Stomach (tissue), 9 donors: ENCODE results near the gene CDK19. TPM values are rescaled to one million over a fixed set of nuclear protein-coding genes. Genes with fewer than 3 reads are reported as not detected.

ENCODE experiments used
- DNase-seq, 2 donors: peaks; one replicate each; pipeline versions ENCODE4 v3.0.0 to v3.0.0-alpha.2; 2013 to 2019
- H3K27ac ChIP-seq, 5 donors: fragments of 200-600 bp in 4 of 5; sonication (generic) in 4 of 5; one replicate each; pipeline ENCODE4 v1.5.1; 2013 to 2019; ENCODE audit warnings: mild to moderate bottlenecking in 1 of 5, moderate library complexity in 1 of 5
- H3K27me3 ChIP-seq, 3 donors: fragments of 200-600 bp; sonication (generic); one replicate each; pipeline ENCODE4 v1.5.1; 2017 to 2019; ENCODE audit warnings: mixed run types in 1 of 3
- H3K36me3 ChIP-seq, 4 donors: fragments of 200-600 bp; sonication (generic); 1 replicate in 3 of 4; 2 replicates in 1 of 4; pipeline ENCODE4 v1.5.1; 2016 to 2019
- H3K4me1 ChIP-seq, 4 donors: fragments of 200-600 bp; sonication (generic); one replicate each; pipeline ENCODE4 v1.5.1; 2016 to 2019
- H3K4me3 ChIP-seq, 4 donors: fragments of 200-600 bp; sonication (generic) in 3 of 4; one replicate each; pipeline ENCODE4 v1.5.1; 2016 to 2019; ENCODE audit warnings: mild to moderate bottlenecking in 1 of 4
- H3K9me3 ChIP-seq, 4 donors: fragments of 200-600 bp; sonication (generic); one replicate each; pipeline ENCODE4 v1.5.1; 2016 to 2019
- CTCF ChIP-seq, 7 experiments: fragments of 450-650 bp in 4 of 7; fragments of 200-600 bp in 3 of 7; sonication (generic) in 3 of 7; IDR thresholded peaks; one replicate each; pipeline ENCODE4 v1.5.1; 2016 to 2019; ENCODE audit warnings: antibody characterized with exemption in 7 of 7, control low read depth in 2 of 7, mild to moderate bottlenecking in 1 of 7
- EP300 ChIP-seq: sonication (generic); formaldehyde crosslinking; IDR thresholded peaks from one replicate; pipeline ENCODE4 v1.6.1; 2017; ENCODE audit warnings: antibody characterized with exemption
- POLR2A ChIP-seq, 4 donors: fragments of 450-650 bp; IDR thresholded peaks; one replicate each; pipeline ENCODE4 v1.6.1; 2016; ENCODE audit warnings: antibody characterized with exemption in 4 of 4, control low read depth in 2 of 4, mild to moderate bottlenecking in 1 of 4, moderate library complexity in 1 of 4
- POLR2AphosphoS5 ChIP-seq, 3 donors: sonication (generic); formaldehyde crosslinking; IDR thresholded peaks; one replicate each; pipeline ENCODE4 v1.6.1; 2016; ENCODE audit warnings: antibody characterized with exemption in 3 of 3
- WGBS, 5 donors: extraction: QIAGEN DNeasy Blood & Tissue Kit in 3 of 5; methylation state at CpG; one replicate each; pipeline versions ENCODE4 v1.1.5 to v1.1.7; 2013 to 2018; 5-methylcytosine and 5-hydroxymethylcytosine counted together
- intact Hi-C: fragments of 100-400 bp; cut with DNase I; formaldehyde crosslinking; loops from one replicate; pipeline ENCODE4 v1.15.1; 2023; ENCODE audit warnings: low total_unique reads
- polyA plus RNA-seq, 3 donors: library from polyadenylated mRNA; stranded (reverse); fragments of 200-250 nt; gene quantifications; one replicate each; pipeline ENCODE4 v1.2.3, GENCODE V29; 2013
- total RNA-seq, 5 donors: library from RNA; depleted of rRNA; stranded (reverse); fragments of >200 nt; gene quantifications; one replicate each; pipeline versions ENCODE4 v1.1.0 to v1.2.3, GENCODE V29; 2014 to 2016
- donor health status: healthy with polysubstance abuse.
- donor health status: Bipolar disorder and iron deficiency.
- donor health status: healthy.

The CDK19 gene
- total and polyA plus RNA-seq, 8 donors, result 5.4 to 23.5 (median 7.5) TPM

GRCh38 chr6:110786696-110787095 lies 28.6 kb downstream of the CDK19 start:
- H3K36me3 ChIP-seq, result no peaks in the 10 kb centered on the region
- TF ChIP-seq EP300 (no peak), POLR2AphosphoS5 (IDR thresholded peaks at IDR 0.05) (no peak), POLR2A (IDR thresholded peaks at IDR 0.05) (no peak), CTCF (IDR thresholded peaks at IDR 0.05) (no peak)
- H3K27me3 ChIP-seq, result no peaks in the 10 kb centered on the region
- WGBS, 5 donors, result 30 to 83% (median 45%) methylated on average over 1 of the region's 1 CpG
- intact Hi-C loops, result no loop called here
- no peak overlapping the region for H3K4me3 ChIP-seq
- no peak for DNase-seq
- peaks cover 0 to 5% (median 2%) of the 10 kb centered on the region in 4 donors for H3K4me1 ChIP-seq
- no peak overlapping the region for H3K27ac ChIP-seq
- H3K9me3 ChIP-seq, result peaks cover 0 to 15% (median 9%) of the 10 kb centered on the region in 4 donors

GRCh38 chr6:110786271-110786670 lies 29.0 kb downstream of the CDK19 start:
- WGBS, 5 donors, result 92 to 99% (median 95%) methylated on average over 3 of the region's 3 CpGs
- intact Hi-C loops, result no loop called here

GRCh38 chr6:110784610-110784979 lies 30.7 kb downstream of the CDK19 start:
- 64 to 86% (median 77%) methylated on average over 1 of the region's 1 CpG for WGBS, 5 donors
- Histone ChIP-seq H3K9me3 (peaks cover 0 to 15% (median 9%) of the 10 kb centered on the region in 4 donors), H3K4me1 (peaks cover 0 to 10% (median 2%) of the 10 kb centered on the region in 4 donors), H3K36me3 (no peaks in the 10 kb centered on the region), H3K27ac (no peak overlapping the region), H3K27me3 (no peaks in the 10 kb centered on the region), H3K4me3 (no peak overlapping the region)
- TF ChIP-seq POLR2A (IDR thresholded peaks at IDR 0.05) (no peak), POLR2AphosphoS5 (IDR thresholded peaks at IDR 0.05) (no peak), EP300 (no peak), CTCF (IDR thresholded peaks at IDR 0.05) (no peak)
- intact Hi-C loops, result no loop called here
- DNase-seq, result no peak

More at GRCh38 chr6:110786271-110786670, 29.0 kb downstream of the CDK19 start:
- no peak for DNase-seq
- peaks cover 0 to 10% (median 2%) of the 10 kb centered on the region in 4 donors for H3K4me1 ChIP-seq
- H3K9me3 ChIP-seq, result peaks cover 0 to 15% (median 9%) of the 10 kb centered on the region in 4 donors
- H3K27ac ChIP-seq, result no peak overlapping the region
- no peaks in the 10 kb centered on the region for H3K27me3 ChIP-seq
- TF ChIP-seq POLR2A (IDR thresholded peaks at IDR 0.05) (no peak), POLR2AphosphoS5 (IDR thresholded peaks at IDR 0.05) (no peak), EP300 (no peak), CTCF (IDR thresholded peaks at IDR 0.05) (no peak)
- H3K36me3 ChIP-seq, result no peaks in the 10 kb centered on the region
- H3K4me3 ChIP-seq, result no peak overlapping the region

- Histone ChIP-seq H3K4me3 (no peak overlapping the region), H3K27me3 (no peaks in the 10 kb centered on the region), H3K4me1 (peaks cover 0 to 10% (median 2%) of the 10 kb centered on the region in 4 donors), H3K9me3 (no peaks in the 10 kb centered on the region), H3K36me3 (no peaks in the 10 kb centered on the region), H3K27ac (no peak overlapping the region)
- WGBS, 5 donors, result 59 to 68% (median 65%) methylated on average over 7 of the region's 7 CpGs
- TF ChIP-seq CTCF (IDR thresholded peaks at IDR 0.05) (no peak), POLR2A (IDR thresholded peaks at IDR 0.05) (no peak), POLR2AphosphoS5 (IDR thresholded peaks at IDR 0.05) (no peak), EP300 (no peak)
- intact Hi-C loops, result no loop called here
- no peak for DNase-seq
Observed at GRCh38 chr6:110781522-110782214, 33.6 kb downstream of the CDK19 start.
